ENCODE measurements around the gene RNF133. TPM values are rescaled to one million over a fixed set of nuclear protein-coding genes. Genes with fewer than 3 reads are reported as not detected.

The RNF133 gene
- total RNA-seq, 1 experiment from 2014 or later: 0.41 TPM

GRCh38 chr7:122675011-122675410 is 23.9 kb downstream of the RNF133 start:
- Histone ChIP-seq H4K20me1 (ENCODE audit: insufficient read depth) (no peaks in the 10 kb centered on the region), H3K27ac (no peak overlapping the region), H3K9me3 (ENCODE audit: insufficient read depth, low read depth) (no peaks in the 10 kb centered on the region), H3F3A (ENCODE audit: insufficient read depth, low read depth) (no peaks in the 10 kb centered on the region), H3K4me2 (no peak overlapping the region), H3K4me1 (replicated peaks; ENCODE audit: insufficient read depth) (peaks cover 8% of the 10 kb centered on the region), H3K36me3 (ENCODE audit: low read depth) (no peaks in the 10 kb centered on the region), H3K79me2 (ENCODE audit: low read depth) (no peaks in the 10 kb centered on the region), H2AFZ (no peak overlapping the region), H3K9me2 (ENCODE audit: insufficient read depth) (no peaks in the 10 kb centered on the region), H3K4me3 (no peak overlapping the region), H3K27me3 (ENCODE audit: insufficient read depth, low read depth) (no peaks in the 10 kb centered on the region)
- ChIA-PET POLR2A (ENCODE audit: unreplicated experiment) (no interaction called here), CTCF (no interaction called here)
- no peak for DNase-seq
- TF ChIP-seq EZH2 (IDR thresholded peaks at IDR 0.05; ENCODE audit: low read depth): no peak
- no peak for TF ChIP-seq CTCF (conservative IDR thresholded peaks at IDR 0.05)
- intact Hi-C loops (cut with micrococcal nuclease; ENCODE audit: unreplicated experiment): no loop called here
- BruUV-seq (replicated peaks): no TSS peak

GRCh38 chr7:122674502-122674901 is 24.4 kb downstream of the RNF133 start:
- no peaks in the 10 kb centered on the region for H3K9me2 ChIP-seq (ENCODE audit: insufficient read depth)
- ChIA-PET CTCF (no interaction called here), POLR2A (ENCODE audit: unreplicated experiment) (no interaction called here)
- H3K4me1 ChIP-seq (replicated peaks; ENCODE audit: insufficient read depth): peaks cover 3% of the 10 kb centered on the region; the same call in 1 of the 2 replicates
- TF ChIP-seq CTCF (conservative IDR thresholded peaks at IDR 0.05) (no peak), EZH2 (IDR thresholded peaks at IDR 0.05; ENCODE audit: low read depth) (no peak)
- no peaks in the 10 kb centered on the region for H4K20me1 ChIP-seq (ENCODE audit: insufficient read depth)
- no peaks in the 10 kb centered on the region for H3K9me3 ChIP-seq (ENCODE audit: insufficient read depth, low read depth)
- no peaks in the 10 kb centered on the region for H3K79me2 ChIP-seq (ENCODE audit: low read depth)
- no peaks in the 10 kb centered on the region for H3F3A ChIP-seq (ENCODE audit: insufficient read depth, low read depth)
- BruUV-seq (replicated peaks): no TSS peak
- H3K27ac ChIP-seq: no peak overlapping the region
- no peak overlapping the region for H3K4me2 ChIP-seq
- H3K36me3 ChIP-seq (ENCODE audit: low read depth): no peaks in the 10 kb centered on the region
- no peak for DNase-seq
- H2AFZ ChIP-seq: no peak overlapping the region
- H3K4me3 ChIP-seq: no peak overlapping the region
- H3K27me3 ChIP-seq (ENCODE audit: insufficient read depth, low read depth): no peaks in the 10 kb centered on the region
- intact Hi-C loops (cut with micrococcal nuclease; ENCODE audit: unreplicated experiment): no loop called here

- Histone ChIP-seq H3K79me2 (ENCODE audit: low read depth) (no peaks in the 10 kb centered on the region), H4K20me1 (ENCODE audit: insufficient read depth) (no peaks in the 10 kb centered on the region), H3K36me3 (ENCODE audit: low read depth) (no peaks in the 10 kb centered on the region), H3K27me3 (ENCODE audit: insufficient read depth, low read depth) (no peaks in the 10 kb centered on the region), H3K4me2 (no peak overlapping the region), H3K4me1 (replicated peaks; ENCODE audit: insufficient read depth) (no peaks in the 10 kb centered on the region), H3K9me2 (ENCODE audit: insufficient read depth) (no peaks in the 10 kb centered on the region), H3K9me3 (ENCODE audit: insufficient read depth, low read depth) (no peaks in the 10 kb centered on the region), H2AFZ (no peak overlapping the region), H3K4me3 (no peak overlapping the region), H3F3A (ENCODE audit: insufficient read depth, low read depth) (no peaks in the 10 kb centered on the region), H3K27ac (no peak overlapping the region)
- POLR2A ChIA-PET (ENCODE audit: unreplicated experiment): no interaction called here
- no peak for TF ChIP-seq CTCF (conservative IDR thresholded peaks at IDR 0.05)
- no peak for TF ChIP-seq EZH2 (IDR thresholded peaks at IDR 0.05; ENCODE audit: low read depth)
- no TSS peak for BruUV-seq (replicated peaks)
- CTCF ChIA-PET: no interaction called here
- DNase-seq: no peak
- intact Hi-C loops (cut with micrococcal nuclease; ENCODE audit: unreplicated experiment): no loop called here
Observed at GRCh38 chr7:122673951-122674350, 25.0 kb downstream of the RNF133 start.

Data from PC-9 (cell line).